ENCODE measurements around the gene MEDAG. TPM values are rescaled to one million over a fixed set of nuclear protein-coding genes. Genes with fewer than 3 reads are reported as not detected.

Gene MEDAG
- total RNA-seq, 1 experiment from 2014 or later = not detected

DNA sequence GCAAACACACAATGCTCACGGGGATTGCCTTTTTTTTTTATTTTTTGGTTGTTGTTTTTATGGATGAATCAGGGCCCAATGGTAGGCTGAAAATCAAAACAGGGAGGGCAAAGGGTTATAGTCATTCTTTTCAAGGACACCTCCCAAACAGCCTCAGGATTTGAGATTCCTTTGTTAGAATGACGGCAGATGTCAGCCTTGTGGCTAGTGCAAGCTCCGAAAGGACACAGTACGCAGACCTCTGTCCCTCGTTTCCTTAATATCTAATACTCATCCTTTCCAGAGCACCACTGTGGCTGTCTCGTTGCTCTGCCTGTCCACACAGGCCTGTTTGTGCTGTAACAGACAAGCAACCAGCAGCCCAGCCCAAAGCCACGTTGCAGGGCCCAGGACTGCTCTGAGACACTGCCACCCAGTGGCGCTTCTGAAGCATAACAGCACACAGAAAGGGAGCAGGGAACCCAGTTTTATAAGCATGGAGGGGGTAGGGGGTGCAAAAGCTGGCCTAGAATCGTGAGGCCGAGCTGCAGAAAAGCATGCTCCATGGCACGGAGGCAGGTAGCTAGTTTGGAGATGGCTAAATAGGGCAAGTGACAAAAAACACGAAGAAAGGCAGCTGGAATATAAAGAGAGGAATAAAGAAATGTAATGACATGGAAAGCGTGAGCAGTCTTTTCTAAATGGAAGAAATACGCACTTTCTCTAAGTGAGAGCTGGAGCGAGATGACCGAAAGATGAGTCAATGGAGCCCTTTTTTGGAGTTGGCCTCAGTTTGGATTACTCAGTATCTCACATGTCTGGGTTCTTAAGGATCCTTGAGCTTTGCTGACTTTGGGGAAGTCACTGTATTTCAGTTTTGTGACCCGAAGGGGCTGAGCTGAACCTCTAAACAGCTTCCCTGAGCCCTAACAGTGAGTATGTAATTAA is 40.7 kb upstream of the MEDAG start:
- ChIA-PET CTCF (interaction anchor here (0.6 to 1.5 kb wide), 3 partner anchors 10 to 1222 kb away, joined by 3 read pairs; no protein-coding TSS in a partner anchor), POLR2A (ENCODE audit: low non-redundant PET) (no interaction called here)
- Histone ChIP-seq H3K27me3 (replicated peaks; ENCODE audit: insufficient read depth, low read depth, low read length, poor library complexity) (no peaks in the 10 kb centered on the region), H3K27ac (ENCODE audit: low read depth, low read length, poor library complexity, severe bottlenecking) (no peak overlapping the region), H3K4me3 (ENCODE audit: low read depth, low read length, poor library complexity, severe bottlenecking) (no peak overlapping the region), H3K9me3 (ENCODE audit: low read depth, low read length, poor library complexity, severe bottlenecking) (no peaks in the 10 kb centered on the region), H3K36me3 (ENCODE audit: insufficient read depth, low read length, poor library complexity, severe bottlenecking) (no peaks in the 10 kb centered on the region), H3K4me1 (ENCODE audit: insufficient read depth, low read length, poor library complexity, severe bottlenecking) (peaks cover 14% of the 10 kb centered on the region)
- intact Hi-C loops (cut with micrococcal nuclease; ENCODE audit: unreplicated experiment) = loop anchor here (5.0 kb wide), 3 partner anchors 177 to 443 kb away; partner anchors contain the start of gene UBE2L5
- no TSS peak for BruUV-seq (replicated peaks)
- TF ChIP-seq, protein P1, sequence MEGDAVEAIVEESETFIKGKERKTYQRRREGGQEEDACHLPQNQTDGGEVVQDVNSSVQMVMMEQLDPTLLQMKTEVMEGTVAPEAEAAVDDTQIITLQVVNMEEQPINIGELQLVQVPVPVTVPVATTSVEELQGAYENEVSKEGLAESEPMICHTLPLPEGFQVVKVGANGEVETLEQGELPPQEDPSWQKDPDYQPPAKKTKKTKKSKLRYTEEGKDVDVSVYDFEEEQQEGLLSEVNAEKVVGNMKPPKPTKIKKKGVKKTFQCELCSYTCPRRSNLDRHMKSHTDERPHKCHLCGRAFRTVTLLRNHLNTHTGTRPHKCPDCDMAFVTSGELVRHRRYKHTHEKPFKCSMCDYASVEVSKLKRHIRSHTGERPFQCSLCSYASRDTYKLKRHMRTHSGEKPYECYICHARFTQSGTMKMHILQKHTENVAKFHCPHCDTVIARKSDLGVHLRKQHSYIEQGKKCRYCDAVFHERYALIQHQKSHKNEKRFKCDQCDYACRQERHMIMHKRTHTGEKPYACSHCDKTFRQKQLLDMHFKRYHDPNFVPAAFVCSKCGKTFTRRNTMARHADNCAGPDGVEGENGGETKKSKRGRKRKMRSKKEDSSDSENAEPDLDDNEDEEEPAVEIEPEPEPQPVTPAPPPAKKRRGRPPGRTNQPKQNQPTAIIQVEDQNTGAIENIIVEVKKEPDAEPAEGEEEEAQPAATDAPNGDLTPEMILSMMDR (conservative IDR thresholded peaks at IDR 0.05; ENCODE audit: low read depth, low read length) = peak; percentile 98
- no peak for TF ChIP-seq EZH2 (IDR thresholded peaks at IDR 0.05; ENCODE audit: borderline replicate concordance, low read depth, low read length, poor library complexity, severe bottlenecking)
- peak; percentile 91 for DNase-seq (ENCODE audit: low spot score)

DNA sequence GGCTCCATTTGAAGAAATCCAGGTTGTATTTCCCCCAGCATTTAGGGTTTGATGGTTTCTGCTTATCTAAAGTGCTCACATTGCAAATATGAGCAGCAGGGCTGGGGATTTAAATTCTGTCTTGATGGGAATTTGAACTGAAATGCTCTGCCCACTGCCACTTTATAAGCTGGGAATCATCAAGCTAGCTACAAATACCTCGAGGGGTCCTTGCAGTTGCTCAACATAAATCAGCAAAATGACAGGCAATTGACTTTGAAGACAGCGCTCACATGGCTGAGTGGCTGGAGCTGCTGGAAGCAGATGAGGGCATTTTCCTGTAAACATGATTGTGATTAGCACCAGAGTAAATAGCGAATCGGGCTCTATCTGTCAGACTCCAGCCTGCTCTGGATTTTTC is 39.4 kb upstream of the MEDAG start:
- DNase-seq (ENCODE audit: low spot score) = no peak
- CTCF ChIA-PET = interaction anchor here (0.6 kb wide), 1 partner anchor 343 kb away, joined by 6 read pairs; no protein-coding TSS in a partner anchor
- TF ChIP-seq EZH2 (IDR thresholded peaks at IDR 0.05; ENCODE audit: borderline replicate concordance, low read depth, low read length, poor library complexity, severe bottlenecking) = no peak
- TF ChIP-seq, protein P1 (conservative IDR thresholded peaks at IDR 0.05; ENCODE audit: low read depth, low read length) = no peak
- H3K4me3 ChIP-seq (ENCODE audit: low read depth, low read length, poor library complexity, severe bottlenecking) = no peak overlapping the region
- H3K36me3 ChIP-seq (ENCODE audit: insufficient read depth, low read length, poor library complexity, severe bottlenecking) = no peaks in the 10 kb centered on the region
- H3K4me1 ChIP-seq (ENCODE audit: insufficient read depth, low read length, poor library complexity, severe bottlenecking) = peaks cover 19% of the 10 kb centered on the region
- no peaks in the 10 kb centered on the region for H3K27me3 ChIP-seq (replicated peaks; ENCODE audit: insufficient read depth, low read depth, low read length, poor library complexity)
- H3K27ac ChIP-seq (ENCODE audit: low read depth, low read length, poor library complexity, severe bottlenecking) = no peak overlapping the region
- POLR2A ChIA-PET (ENCODE audit: low non-redundant PET) = no interaction called here
- no peaks in the 10 kb centered on the region for H3K9me3 ChIP-seq (ENCODE audit: low read depth, low read length, poor library complexity, severe bottlenecking)
- no TSS peak for BruUV-seq (replicated peaks)
- intact Hi-C loops (cut with micrococcal nuclease; ENCODE audit: unreplicated experiment) = loop anchor here (5.0 kb wide), 3 partner anchors 176 to 444 kb away; partner anchors contain the start of gene UBE2L5

- H3K27ac ChIP-seq (ENCODE audit: low read depth, low read length, poor library complexity, severe bottlenecking) = no peak overlapping the region
- DNase-seq (ENCODE audit: low spot score) = no peak
- TF ChIP-seq, protein P1 (conservative IDR thresholded peaks at IDR 0.05; ENCODE audit: low read depth, low read length) = no peak
- no peak for TF ChIP-seq EZH2 (IDR thresholded peaks at IDR 0.05; ENCODE audit: borderline replicate concordance, low read depth, low read length, poor library complexity, severe bottlenecking)
- H3K4me1 ChIP-seq (ENCODE audit: insufficient read depth, low read length, poor library complexity, severe bottlenecking) = peaks cover 19% of the 10 kb centered on the region
- ChIA-PET POLR2A (ENCODE audit: low non-redundant PET) (no interaction called here), CTCF (interaction anchor here (0.6 kb wide), 1 partner anchor 343 kb away, joined by 6 read pairs; no protein-coding TSS in a partner anchor)
- no peaks in the 10 kb centered on the region for H3K9me3 ChIP-seq (ENCODE audit: low read depth, low read length, poor library complexity, severe bottlenecking)
- no TSS peak for BruUV-seq (replicated peaks)
- no peaks in the 10 kb centered on the region for H3K27me3 ChIP-seq (replicated peaks; ENCODE audit: insufficient read depth, low read depth, low read length, poor library complexity)
- intact Hi-C loops (cut with micrococcal nuclease; ENCODE audit: unreplicated experiment) = loop anchor here (5.0 kb wide), 3 partner anchors 175 to 445 kb away; partner anchors contain the start of gene UBE2L5
- no peak overlapping the region for H3K4me3 ChIP-seq (ENCODE audit: low read depth, low read length, poor library complexity, severe bottlenecking)
- no peaks in the 10 kb centered on the region for H3K36me3 ChIP-seq (ENCODE audit: insufficient read depth, low read length, poor library complexity, severe bottlenecking)
These were observed 38.9 kb upstream of the MEDAG start for GRCh38 chr13:30867089-30867669.

All from A673 (cell line).